Measurements from ENCODE around the gene SMIM12.

DNA sequence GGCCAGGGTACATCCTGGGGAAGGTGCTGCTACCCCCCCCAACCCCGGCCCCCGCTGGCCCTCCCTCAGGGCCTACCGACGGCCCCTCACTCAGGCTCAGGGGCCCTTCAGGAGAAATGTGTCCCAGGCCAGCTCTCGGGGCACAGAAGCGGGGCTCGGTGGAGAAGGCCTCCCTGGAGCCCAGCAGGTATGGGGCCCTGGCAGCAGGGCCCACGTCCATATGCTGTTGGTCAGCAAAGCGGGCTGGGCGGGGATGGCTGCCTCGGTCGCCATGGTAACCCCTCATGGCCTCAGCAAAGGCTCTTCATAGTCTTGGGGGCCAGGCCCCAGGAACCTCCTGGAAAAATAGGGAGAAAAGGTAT lies 45.5 kb upstream of the SMIM12 start:
- TF ChIP-seq CTCF (IDR thresholded peaks at IDR 0.05) (no peak), POLR2A (IDR thresholded peaks at IDR 0.05) (no peak)
